DOHH2 (cell line): ENCODE data around the gene GDAP1L1.

Source experiments
- H3F3A ChIP-seq: fragments of 200-600 bp; sonication (generic), shearing (Covaris generic); 2 replicates; pipeline ENCODE4 v1.6.0; 2016; ENCODE audit warnings: antibody characterized with exemption, mild to moderate bottlenecking; ENCODE audit not compliant: control insufficient read depth, insufficient read depth
- H3K27ac ChIP-seq: fragments of 200-600 bp; sonication (generic); 2 replicates; pipeline ENCODE4 v1.5.1; 2014; ENCODE audit warnings: low read depth, mild to moderate bottlenecking, low read length, moderate library complexity
- H3K27me3 ChIP-seq: fragments of 200-600 bp; sonication (generic); 2 replicates; pipeline ENCODE4 v1.6.1; 2014; ENCODE audit warnings: mild to moderate bottlenecking, low read length, mixed read lengths; ENCODE audit not compliant: control insufficient read depth
- H3K36me3 ChIP-seq: fragments of 200-600 bp; sonication (generic); 2 replicates; pipeline ENCODE4 v1.6.1; 2014; ENCODE audit warnings: mild to moderate bottlenecking, low read length, moderate library complexity, mixed read lengths; ENCODE audit not compliant: control insufficient read depth
- H3K4me1 ChIP-seq: fragments of 200-600 bp; sonication (generic); 2 replicates; pipeline ENCODE4 v1.6.1; 2014; ENCODE audit warnings: mild to moderate bottlenecking, low read length, mixed read lengths; ENCODE audit not compliant: control insufficient read depth
- H3K4me2 ChIP-seq: fragments of 200-600 bp; sonication (generic); 2 replicates; pipeline ENCODE4 v1.6.0; 2014; ENCODE audit warnings: mild to moderate bottlenecking, low read length, moderate library complexity
- H3K4me3 ChIP-seq: fragments of 200-600 bp; sonication (generic); 2 replicates; pipeline ENCODE4 v1.5.1; 2014; ENCODE audit warnings: mild to moderate bottlenecking, low read length, mixed read lengths
- H3K79me2 ChIP-seq: fragments of 200-600 bp; sonication (generic); 2 replicates; pipeline ENCODE4 v1.6.1; 2014; ENCODE audit warnings: mild to moderate bottlenecking, low read length, mixed read lengths; ENCODE audit not compliant: control insufficient read depth
- H3K9me2 ChIP-seq: fragments of 200-600 bp; sonication (generic); replicated peaks from 2 replicates; pipeline ENCODE4 v1.6.1; 2014; ENCODE audit warnings: mild to moderate bottlenecking, low read length, mixed read lengths; ENCODE audit not compliant: control insufficient read depth
- H3K9me3 ChIP-seq: fragments of 200-600 bp; sonication (generic); 2 replicates; pipeline ENCODE4 v1.6.1; 2014; ENCODE audit warnings: antibody characterized with exemption, low read length, mixed read lengths; ENCODE audit not compliant: control insufficient read depth, insufficient read depth
- H4K20me1 ChIP-seq: fragments of 200-600 bp; sonication (generic); 2 replicates; pipeline ENCODE4 v1.6.0; 2014; ENCODE audit warnings: low read depth, mild to moderate bottlenecking, antibody characterized with exemption, low read length, moderate library complexity; ENCODE audit not compliant: control insufficient read depth, insufficient read depth
- EZH2phosphoT487 ChIP-seq: fragments of 200-600 bp; sonication (generic); IDR thresholded peaks from 2 replicates; pipeline ENCODE4 v1.6.1; 2017; ENCODE audit warnings: borderline replicate concordance, mild to moderate bottlenecking, antibody characterized with exemption, low read length, moderate library complexity, mixed read lengths
- TF ChIP-seq, protein P1 (sequence below): fragments of 200-600 bp; sonication (generic); IDR thresholded peaks from one replicate; pipeline ENCODE4 v1.5.1; 2014; ENCODE audit warnings: antibody characterized with exemption, mild to moderate bottlenecking, low read depth, low read length; ENCODE audit not compliant: poor library complexity, severe bottlenecking

The GDAP1L1 gene

DNA sequence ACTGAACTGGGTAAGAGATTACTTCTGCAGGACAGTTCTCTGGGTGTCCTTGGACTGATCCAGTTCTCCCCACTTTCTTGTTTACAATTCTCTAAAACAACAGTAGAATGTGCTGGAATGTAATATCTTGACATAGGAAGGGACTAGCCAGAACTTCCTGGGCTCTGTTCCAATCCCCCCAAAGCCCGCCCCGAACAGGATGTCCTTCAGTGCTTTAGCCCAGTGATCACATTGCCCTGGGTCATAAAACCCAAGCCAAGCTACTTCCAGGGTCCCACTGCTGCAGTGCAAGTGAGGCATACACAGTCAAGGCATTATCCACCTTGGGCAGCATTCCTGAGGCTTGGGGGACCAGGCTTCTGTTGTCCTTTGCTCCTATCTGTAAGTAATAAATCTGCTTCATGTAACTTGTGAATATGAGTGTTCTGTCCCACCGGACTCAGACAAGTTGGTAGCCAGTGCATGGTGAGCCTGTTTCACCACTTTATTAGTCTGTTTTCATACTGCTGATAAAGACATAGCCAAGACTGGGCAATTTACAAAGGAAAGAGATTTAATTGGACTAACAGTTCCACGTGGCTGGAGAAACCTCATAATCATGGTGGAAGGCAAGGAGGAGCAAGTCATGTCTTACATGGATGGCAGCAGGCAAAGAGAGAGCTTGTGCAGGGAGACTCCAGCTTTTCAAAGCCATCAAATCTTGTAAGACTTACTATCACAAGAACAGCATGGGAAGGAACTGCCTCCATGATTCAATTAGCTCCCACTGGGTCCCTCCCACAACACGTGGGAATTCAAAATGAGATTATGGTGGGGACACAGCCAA is 40.4 kb downstream of the GDAP1L1 start:
- Histone ChIP-seq H3K27ac (no peak overlapping the region), H3K9me3 (0 out of 2 replicates have a peak, but pooled peaks cover 4% of the 10 kb centered on the region), H3K36me3 (no peaks in the 10 kb centered on the region), H3K4me3 (no peak overlapping the region), H3K4me1 (no peaks in the 10 kb centered on the region), H3K9me2 (no peaks in the 10 kb centered on the region), H4K20me1 (no peaks in the 10 kb centered on the region), H3K27me3 (no peaks in the 10 kb centered on the region), H3F3A (no peaks in the 10 kb centered on the region), H3K4me2 (no peak overlapping the region), H3K79me2 (no peaks in the 10 kb centered on the region)
- no peak for TF ChIP-seq EZH2phosphoT487
- TF ChIP-seq, protein P1, sequence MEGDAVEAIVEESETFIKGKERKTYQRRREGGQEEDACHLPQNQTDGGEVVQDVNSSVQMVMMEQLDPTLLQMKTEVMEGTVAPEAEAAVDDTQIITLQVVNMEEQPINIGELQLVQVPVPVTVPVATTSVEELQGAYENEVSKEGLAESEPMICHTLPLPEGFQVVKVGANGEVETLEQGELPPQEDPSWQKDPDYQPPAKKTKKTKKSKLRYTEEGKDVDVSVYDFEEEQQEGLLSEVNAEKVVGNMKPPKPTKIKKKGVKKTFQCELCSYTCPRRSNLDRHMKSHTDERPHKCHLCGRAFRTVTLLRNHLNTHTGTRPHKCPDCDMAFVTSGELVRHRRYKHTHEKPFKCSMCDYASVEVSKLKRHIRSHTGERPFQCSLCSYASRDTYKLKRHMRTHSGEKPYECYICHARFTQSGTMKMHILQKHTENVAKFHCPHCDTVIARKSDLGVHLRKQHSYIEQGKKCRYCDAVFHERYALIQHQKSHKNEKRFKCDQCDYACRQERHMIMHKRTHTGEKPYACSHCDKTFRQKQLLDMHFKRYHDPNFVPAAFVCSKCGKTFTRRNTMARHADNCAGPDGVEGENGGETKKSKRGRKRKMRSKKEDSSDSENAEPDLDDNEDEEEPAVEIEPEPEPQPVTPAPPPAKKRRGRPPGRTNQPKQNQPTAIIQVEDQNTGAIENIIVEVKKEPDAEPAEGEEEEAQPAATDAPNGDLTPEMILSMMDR, result no peak

GRCh38 chr20:44288252-44288651 is 41.1 kb downstream of the GDAP1L1 start:
- H3K4me2 ChIP-seq, result no peak overlapping the region
- TF ChIP-seq EZH2phosphoT487, result no peak
- TF ChIP-seq, protein P1, result no peak
- 0 out of 2 replicates have a peak, but pooled peaks cover 4% of the 10 kb centered on the region for H3K9me3 ChIP-seq
- no peaks in the 10 kb centered on the region for H3K27me3 ChIP-seq
- no peaks in the 10 kb centered on the region for H4K20me1 ChIP-seq
- H3K9me2 ChIP-seq, result no peaks in the 10 kb centered on the region
- H3K27ac ChIP-seq, result no peak overlapping the region
- H3K4me1 ChIP-seq, result no peaks in the 10 kb centered on the region
- no peaks in the 10 kb centered on the region for H3K79me2 ChIP-seq
- H3K4me3 ChIP-seq, result no peak overlapping the region
- no peaks in the 10 kb centered on the region for H3K36me3 ChIP-seq
- no peaks in the 10 kb centered on the region for H3F3A ChIP-seq

DNA sequence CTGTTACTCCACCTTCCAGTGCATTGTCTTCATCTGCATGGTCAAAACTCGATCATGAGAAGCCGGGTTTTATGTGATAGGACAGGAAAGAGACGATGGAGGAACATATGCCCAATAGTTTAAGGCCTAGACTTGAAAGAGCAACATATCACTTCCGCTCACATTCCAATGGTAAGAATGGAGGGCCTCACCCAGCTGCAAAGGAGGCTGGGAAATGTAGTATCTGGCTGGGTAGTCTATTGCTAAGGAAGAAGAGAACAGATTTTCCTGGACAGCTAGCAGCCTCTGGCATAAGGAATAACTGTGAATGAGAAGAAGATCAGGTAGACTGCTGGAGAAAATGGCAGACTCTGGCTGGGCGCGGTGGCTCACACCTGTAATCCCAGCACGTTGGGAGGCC is 44.6 kb downstream of the GDAP1L1 start:
- Histone ChIP-seq H3K4me3 (no peak overlapping the region), H3K36me3 (no peaks in the 10 kb centered on the region), H3F3A (no peaks in the 10 kb centered on the region), H3K9me3 (0 out of 2 replicates have a peak, but pooled peaks cover 4% of the 10 kb centered on the region), H3K9me2 (no peaks in the 10 kb centered on the region), H3K27me3 (no peaks in the 10 kb centered on the region), H4K20me1 (no peaks in the 10 kb centered on the region), H3K27ac (no peak overlapping the region), H3K79me2 (no peaks in the 10 kb centered on the region), H3K4me1 (no peaks in the 10 kb centered on the region), H3K4me2 (no peak overlapping the region)
- no peak for TF ChIP-seq EZH2phosphoT487
- TF ChIP-seq, protein P1, result no peak
